HG02981 (cell line): ENCODE data around the gene WNT3A.
A peak's percentile ranks its signal among the peaks of the same experiment; 100 is the strongest.

Experiments used
- ATAC-seq: cut with Tn5 transposase; IDR thresholded peaks from one replicate; pipeline ENCODE4 v1.9.1; 2021; ENCODE audit warnings: mild to moderate bottlenecking, moderate library complexity; ENCODE audit not compliant: unreplicated experiment

The WNT3A gene

DNA sequence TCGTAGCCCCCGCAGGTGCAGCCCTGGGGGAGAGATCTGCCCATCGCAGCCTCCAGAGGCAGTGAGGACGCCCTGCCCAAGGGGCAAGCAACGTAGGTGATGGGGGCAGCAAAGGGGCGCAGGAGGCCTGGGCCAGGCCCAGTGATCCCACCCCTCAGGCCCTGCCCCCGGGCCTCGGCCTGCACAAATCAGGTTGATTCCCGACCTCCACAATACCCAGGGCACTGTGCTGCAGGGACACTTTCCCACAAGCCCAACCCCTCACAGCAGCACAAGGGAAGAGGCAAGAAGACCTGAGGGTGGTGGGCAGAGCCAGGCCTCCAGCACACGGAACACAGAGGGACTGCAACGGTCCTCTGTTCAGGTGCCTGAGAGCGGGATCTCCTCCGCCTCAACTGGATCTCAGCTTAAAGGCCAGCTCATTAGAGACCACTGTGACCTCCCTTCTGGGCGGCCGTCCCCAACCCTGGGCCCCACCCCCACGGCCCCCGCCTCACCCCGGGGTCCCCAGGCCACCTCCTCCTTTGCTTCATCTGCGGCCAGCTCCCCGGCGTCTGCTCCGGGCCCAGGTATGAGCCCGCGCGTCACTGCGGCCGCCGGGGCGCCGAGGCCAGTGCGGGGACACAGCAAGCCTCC is 74.9 kb downstream of the WNT3A start:
- ATAC-seq = peak; percentile 20

DNA sequence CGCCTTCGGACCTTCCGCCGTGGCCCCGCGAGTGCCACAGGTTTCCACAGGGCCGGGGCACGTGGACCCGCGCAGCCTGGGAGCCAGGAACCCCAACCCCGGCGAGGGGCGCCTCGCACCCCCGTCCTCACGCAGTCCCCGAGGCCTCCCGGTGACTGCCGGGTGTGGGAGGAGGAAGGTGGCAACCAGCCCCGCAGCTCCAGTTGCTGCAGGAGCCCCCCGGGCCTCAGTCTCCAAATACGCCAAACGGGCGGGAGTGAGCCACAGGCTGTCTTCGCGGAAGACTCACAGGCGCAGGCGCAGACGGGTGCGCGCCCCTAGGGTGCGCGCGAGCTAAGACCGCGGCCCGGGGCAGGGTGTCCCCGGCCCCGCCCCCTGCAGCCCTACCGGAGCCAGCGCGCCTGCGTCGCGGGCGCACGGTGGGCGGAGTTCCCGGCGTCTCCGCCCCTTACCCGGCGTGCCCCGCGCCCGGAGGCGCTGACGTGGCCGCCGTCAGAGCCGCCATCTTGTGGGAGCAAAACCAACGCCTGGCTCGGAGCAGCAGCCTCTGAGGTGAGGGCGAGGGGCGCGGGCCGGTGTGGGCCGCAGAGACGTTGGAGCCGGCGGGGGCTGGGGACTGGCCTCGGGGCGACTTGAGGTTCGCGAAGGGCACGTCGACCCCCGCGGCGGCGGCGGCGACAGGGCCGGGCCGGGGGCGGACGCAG is 75.6 kb downstream of the WNT3A start, which contains the start of gene ARF1:
Gene ARF1 (plus strand): TSS at position 495 of the 704 bp plus-strand sequence. CDS start 14,407 bp downstream, outside the sequence.
- ATAC-seq = peak; percentile 74

- peak; percentile 21 for ATAC-seq
These were observed 76.4 kb downstream of the WNT3A start for GRCh38 chr1:228082918-228083870.

DNA sequence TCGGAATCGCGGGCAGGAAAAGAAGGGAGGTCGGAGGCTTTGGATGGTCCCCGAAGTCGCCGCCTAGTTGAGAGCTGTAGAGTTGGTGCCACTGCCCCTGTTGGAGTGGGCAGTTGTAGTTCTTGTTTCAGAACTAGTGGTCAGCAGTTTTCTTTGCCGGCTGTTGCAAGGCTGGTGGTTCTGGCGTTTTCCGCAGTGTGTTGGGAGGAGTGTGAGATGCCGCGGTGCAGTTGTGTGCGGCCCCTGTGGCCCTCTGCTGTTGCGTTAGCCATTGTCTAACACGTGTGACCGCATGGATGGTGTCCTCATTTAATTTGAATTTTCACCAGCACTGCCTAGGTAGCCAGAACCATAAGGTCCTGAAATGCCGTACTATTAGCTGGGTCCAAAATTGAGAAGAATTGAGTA is 77.1 kb downstream of the WNT3A start:
- ATAC-seq = no peak

DNA sequence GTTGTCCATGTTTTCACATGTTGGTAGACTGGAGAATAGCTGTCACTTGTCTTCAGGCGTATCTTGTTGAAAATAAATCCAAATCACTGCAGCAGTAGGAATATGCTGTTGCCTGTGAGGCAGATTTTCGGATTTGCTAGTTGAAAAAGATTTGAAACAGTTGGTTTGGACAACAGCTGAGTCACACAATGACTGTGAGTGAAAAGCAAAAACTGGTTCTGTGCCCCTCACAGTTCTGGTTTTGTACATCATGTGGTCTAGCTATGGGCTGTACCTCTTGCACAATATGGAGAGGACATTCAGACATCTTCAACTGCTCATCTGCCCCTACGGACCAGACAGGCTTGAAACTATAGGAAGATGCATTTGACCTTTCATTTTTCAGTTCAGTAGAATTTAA is 77.5 kb downstream of the WNT3A start:
- ATAC-seq = no peak

DNA sequence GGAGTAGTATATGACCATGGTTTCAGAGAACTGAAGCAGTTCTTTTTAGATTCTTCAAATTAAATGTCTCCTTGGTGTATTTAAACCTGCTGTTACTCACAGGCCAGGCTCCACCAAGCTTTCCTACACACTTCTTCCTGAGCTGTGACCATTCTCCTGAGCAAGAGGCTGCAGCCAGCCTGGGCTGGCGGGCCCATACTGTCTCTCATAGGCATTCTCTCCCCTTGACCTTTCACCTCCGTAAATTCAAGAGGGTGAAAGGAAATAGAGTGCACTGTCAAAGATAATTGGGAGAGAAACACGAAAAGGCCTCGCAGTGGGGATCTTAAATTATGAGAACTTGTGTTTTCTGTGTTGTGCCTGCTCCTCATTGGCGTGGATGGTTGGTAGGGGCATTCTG is 78.0 kb downstream of the WNT3A start:
- ATAC-seq = no peak

- no peak for ATAC-seq
These were observed 78.6 kb downstream of the WNT3A start for GRCh38 chr1:228085287-228085951.

DNA sequence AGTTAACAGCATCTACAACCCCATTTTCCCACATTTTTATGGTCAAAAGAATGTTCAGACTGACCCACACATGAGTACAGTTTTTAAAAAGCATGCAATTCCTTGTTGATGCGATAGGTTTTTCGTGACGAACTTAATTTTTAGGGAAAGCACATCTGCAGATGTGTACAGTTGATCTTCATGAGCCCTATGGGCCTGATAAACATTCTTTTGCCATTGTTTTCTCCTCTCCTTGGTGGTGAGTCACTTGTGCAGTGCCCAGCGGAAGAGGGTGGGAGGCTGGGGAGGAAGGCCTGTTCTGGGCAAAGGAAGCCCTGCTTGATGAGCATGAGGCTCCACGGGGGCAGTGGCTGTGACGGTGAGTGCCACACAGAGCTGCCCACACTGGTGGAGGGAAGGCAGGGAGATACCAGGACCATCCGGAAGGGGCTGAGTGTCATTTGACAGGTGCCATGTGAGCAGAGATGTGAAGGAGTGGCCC is 81.0 kb downstream of the WNT3A start:
- no peak for ATAC-seq

DNA sequence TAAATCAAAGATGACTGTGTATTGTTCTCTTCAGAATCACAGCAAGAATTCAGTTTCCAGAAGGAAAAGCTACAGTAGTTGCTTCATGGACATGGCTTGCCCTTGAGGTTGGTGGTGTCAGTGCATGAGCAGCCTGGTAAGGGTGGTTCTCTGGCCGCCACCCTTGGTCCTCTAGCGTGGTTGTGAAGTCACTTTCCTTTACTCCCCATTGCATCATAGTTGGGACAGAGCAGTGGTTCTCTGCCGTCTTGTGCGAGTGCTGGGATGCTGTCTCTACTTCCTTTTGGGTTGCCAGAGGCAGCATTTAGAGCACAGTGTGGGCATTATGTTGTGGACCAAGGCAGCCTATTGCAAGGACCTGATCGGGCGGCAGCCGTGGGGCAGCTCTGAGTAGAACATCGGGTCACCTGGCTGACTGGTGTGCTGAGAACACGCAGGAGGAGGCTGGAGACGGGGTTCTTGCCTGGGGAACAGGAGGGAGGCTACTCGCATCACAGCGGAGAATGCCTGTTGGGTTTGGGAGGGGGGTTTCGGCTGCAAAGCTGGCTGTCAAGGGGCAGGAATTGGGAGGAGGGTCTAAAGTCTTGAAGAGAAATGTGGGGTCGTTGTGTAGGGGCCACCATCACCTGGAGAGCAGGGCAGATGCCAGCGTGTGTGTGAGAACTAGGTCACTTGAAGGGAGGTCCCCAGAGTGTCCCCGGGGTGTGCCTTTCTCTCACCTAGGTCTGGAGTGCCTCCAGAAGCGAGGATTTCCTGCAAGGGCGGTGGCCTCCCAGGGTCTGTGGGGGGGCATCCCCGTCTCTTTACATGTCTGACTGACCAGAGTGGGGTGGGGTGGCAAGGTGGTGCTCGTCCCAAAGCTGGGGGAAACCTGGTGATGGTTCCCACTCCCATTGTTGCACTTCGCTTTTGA is 82.0 kb downstream of the WNT3A start:
- ATAC-seq = no peak

DNA sequence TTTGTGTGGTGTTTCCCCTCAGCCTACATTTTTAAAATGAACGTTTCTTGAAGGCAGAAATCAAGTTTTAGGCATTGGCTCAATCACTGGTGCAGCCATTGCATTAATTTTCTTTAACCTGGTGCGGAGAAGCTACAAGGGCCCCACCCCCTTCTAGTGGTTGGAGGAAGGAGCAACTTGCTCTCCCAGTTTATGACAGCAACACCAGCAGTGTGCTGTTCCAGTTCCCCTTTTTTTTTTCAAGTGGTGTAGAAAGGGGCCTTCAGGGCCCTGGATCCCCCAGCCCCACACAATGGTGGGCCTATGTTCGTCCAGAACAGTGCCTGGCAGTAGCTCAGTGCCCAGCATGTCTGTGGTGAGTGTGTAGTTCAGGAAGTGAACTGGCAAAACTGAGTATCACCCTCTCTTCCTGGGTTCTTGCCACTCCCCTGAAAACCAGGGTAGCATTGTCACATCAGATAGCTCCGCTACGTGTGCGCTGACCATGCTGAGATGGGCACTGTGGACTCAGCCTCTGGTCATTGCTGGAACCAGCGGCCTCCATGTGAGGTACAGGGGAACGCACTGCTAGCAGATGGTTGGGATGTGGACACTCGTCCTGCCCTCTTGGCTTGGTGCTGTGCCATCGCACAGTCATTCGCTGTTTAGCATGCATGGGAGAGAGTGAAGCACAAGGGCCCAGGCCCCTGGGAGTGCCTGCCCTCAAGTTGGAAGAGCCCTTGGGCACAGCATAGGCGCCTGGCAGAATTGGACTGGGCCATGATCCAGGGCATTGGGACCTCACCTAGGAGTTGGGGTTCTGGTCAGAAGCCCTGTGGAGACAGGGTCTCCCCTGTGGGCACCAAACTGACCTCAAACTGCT is 83.0 kb downstream of the WNT3A start:
- ATAC-seq = no peak

GRCh38 chr1:228090613-228091081 is 83.8 kb downstream of the WNT3A start:
- ATAC-seq = no peak

DNA sequence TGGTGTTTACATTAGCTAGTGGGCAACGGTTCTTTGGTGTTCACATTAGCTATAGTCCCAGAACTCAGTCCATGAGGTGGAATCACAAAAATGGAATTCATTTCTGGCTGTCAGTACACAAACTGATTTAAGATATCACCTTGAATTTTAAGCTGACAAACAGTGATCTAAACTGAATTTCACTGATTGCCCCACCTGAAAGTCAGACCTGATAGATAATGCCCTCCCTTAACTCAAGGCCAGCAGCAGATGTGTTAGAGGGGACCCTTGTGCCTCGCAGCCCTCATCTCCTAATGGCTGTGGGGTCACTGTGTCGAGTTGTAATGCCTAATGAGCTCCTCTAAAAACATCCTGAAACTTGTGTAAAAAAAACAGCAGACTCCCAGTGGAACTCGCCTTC is 84.3 kb downstream of the WNT3A start:
- ATAC-seq = no peak

DNA sequence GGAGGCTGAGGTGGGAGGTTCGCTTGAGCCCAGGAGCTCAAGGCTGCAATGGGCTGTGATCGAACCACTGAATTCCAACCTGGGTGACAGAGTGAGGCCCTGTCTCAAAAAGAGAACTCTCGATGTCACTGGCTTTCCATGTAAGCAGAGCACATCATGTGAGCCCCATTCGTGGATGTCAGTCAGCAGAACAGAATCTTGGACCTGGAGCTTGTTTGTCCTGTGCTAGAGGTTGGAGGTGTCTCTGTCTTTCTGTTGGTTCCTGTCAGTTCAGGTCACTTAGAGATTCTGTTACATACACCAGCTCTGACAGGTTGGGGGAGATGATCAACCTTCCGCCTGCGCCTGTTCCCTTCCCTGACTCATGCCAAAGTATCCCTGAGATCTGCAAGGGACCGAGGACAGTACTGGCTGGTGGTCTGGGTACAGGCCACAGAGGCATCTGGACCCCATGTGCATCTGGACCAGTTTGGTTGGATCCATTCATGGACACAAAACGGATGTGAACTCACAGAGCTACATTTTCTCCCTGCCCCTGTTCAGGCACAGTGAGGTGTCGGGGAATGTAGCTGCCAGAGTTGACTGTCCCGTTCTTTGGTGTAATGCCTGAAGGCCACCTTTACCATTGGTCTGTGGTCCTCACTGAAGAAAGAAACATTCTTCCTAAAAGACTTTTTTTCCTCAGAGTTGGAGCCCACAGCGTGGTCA is 85.7 kb downstream of the WNT3A start:
- ATAC-seq = no peak

GRCh38 chr1:228093050-228093906 is 86.5 kb downstream of the WNT3A start:
- no peak for ATAC-seq

- ATAC-seq = no peak
These were observed 87.7 kb downstream of the WNT3A start for GRCh38 chr1:228094432-228095016.

DNA sequence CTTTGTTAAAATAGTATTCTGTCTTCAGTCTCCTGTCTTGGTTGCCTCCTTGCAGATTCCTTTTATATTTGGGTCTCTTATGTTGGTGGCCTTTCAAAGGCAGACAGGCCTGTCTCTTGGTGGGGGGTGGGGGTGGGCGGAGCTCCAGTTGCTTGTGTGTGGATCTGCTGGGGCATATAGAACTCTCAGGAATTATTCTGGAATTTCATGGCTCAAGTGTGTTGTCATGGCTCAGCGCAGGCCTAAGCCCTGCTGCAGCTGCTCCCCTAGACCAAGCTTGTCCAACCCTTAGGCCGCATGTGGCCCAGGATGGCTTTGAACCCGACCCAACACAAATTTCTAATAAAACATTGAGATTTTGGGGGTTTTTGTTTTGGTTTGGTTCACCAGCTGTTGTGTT is 88.4 kb downstream of the WNT3A start:
- ATAC-seq = no peak

GRCh38 chr1:228095938-228096337 is 89.1 kb downstream of the WNT3A start:
- ATAC-seq = no peak
